HG02885 (cell line): ENCODE results near the gene ATOH1.

Source experiments
- ATAC-seq: cut with Tn5 transposase; IDR thresholded peaks from one replicate; pipeline ENCODE4 v1.9.1; 2021; ENCODE audit warnings: mild to moderate bottlenecking; ENCODE audit not compliant: unreplicated experiment, poor library complexity

The ATOH1 gene

DNA sequence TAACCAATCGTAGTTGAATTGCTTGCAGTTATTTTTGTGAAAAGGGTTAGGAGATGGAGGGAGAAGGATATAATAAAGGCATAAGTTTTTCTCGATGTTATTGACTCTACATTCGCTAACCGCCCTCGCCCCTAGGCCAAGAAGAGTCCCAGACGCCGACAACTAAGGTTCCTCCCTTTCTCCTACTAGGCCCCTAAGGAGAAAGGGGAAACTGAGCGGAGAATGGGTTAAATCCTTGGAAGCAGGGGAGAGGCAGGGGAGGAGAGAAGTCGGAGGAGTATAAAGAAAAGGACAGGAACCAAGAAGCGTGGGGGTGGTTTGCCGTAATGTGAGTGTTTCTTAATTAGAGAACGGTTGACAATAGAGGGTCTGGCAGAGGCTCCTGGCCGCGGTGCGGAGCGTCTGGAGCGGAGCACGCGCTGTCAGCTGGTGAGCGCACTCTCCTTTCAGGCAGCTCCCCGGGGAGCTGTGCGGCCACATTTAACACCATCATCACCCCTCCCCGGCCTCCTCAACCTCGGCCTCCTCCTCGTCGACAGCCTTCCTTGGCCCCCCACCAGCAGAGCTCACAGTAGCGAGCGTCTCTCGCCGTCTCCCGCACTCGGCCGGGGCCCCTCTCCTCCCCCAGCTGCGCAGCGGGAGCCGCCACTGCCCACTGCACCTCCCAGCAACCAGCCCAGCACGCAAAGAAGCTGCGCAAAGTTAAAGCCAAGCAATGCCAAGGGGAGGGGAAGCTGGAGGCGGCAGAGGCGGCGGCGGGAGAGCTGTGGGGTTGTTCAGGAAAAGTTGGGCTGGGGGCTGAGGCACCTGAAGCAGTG is 5.9 kb downstream of the ATOH1 start:
- no peak for ATAC-seq

DNA sequence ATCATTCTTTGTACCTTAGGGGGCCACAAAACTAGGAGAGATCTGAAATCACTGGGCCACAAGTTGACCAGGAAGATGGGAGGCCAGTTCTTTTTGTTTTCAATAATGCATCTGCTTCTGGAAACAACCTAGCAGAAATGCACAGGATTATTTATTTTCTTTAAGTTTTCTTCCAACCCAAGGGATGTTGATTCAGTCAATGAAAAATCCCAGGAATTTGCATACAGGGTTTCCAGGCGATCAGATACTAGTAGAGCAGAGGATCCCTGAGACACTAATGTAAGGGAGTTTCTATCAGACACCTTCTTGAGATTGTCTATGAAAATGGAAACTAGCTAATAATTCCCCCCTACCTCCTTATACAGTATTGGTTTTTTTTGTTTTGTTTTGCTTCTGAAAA is 7.4 kb downstream of the ATOH1 start:
- no peak for ATAC-seq

DNA sequence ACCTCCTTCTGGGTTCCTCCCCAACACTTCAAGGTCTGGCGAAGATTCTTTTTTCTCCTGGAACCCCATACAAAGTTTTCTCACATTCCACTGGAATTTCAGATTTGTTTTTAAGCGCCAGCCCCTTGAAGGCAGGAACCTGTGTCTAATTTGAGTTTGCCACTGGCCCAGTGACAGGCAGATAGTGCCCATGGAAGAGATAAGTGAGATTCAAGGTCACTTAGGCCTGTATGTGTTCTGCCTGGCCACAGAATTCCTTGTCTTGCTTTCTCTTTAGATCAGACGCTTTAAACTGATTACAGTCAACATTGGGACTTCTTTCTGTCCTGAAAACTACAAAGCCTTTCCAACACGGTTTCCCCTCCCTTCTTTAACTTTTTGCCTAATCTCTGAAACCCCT is 11.2 kb downstream of the ATOH1 start:
- no peak for ATAC-seq

DNA sequence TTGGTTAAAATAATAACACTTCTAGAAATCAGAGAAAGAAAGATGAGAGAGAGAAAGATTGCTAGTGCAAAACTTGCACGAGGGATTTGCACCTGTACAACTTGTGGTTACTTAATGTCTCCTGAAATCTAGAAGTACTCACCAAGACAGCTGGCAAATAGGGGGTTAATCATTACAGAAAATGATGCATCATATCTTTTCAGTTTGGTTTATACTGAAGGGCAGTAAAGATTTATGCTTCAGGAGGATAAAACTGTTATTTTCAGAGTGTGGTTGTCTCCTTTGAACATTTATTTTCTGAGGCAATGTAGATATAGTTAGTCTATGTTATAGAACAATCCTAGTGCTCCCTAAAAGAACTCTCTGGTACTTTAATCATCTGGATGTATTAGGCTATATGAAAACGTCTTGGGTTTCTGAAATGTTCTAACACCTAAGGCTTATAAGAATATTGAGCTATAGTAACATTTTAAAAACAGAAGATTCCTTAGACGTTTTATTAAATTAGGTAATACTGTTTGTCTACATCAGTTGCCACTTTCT is 13.3 kb downstream of the ATOH1 start:
- ATAC-seq, result no peak

DNA sequence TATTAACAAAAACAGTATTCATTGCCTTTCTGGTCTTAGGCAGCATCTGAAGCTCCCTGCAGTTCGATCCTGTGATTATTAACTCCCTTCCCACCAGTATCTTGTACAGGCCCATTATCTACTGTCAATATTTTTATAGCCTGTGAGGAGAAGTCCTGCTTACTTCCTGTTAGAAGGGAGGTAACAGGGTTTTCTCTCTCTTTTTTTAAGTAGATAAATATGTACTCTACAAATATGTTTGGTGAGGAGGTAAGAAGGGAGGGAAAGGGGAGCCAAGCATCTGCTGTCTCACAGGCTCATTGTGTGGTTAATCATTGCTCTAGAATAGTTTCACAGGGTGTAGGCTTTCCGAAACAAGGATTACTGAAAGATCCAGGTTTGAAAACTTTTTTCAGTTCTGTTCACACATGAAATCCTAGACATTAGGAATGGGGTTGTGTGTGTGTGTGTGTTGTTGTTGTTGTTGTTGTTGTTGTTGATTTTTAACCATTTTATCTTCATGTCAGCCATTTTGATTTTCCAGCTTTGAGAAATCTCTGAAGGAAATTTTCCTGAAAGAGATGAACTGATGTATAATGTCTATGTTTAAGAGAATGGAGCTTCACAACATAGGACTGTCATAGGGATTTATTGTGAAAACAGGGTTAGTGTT is 14.2 kb downstream of the ATOH1 start:
- ATAC-seq, result no peak

DNA sequence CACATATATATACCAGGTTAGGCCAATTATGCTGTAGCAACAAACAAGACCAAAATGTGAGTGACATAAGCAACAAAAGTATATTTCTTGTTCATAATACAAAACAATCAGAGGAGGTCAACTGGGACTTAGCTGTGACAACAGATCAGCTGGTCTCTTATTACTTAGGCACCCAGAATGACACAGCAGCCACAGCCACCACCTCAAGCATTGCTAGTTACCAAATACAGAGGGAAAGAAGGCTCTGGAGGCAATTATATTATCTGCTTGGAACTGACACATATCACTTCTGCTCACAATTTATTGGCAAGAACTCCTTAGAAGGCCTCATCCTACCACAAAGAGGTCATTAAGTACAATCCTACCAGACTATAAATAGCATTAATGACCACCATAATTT is 15.2 kb downstream of the ATOH1 start:
- ATAC-seq, result no peak

DNA sequence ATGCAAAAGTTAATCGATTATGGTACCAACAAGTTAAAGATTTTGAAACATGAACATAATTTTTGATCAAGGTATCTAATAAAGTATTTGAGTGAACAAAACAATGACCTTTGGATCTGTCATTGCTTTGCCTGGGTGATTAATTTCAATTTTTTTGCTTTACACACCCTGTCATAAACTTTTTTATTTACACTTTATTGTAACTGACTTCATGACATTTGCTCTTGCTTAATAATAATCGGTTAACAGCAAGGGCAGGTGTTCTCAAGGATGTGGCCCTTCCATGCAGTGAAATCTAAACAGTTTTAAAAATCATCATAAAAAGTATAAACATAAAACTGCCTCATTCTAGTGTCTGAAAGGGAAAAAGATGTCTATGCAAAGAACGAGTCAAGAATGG is 24.1 kb downstream of the ATOH1 start:
- ATAC-seq, result no peak

DNA sequence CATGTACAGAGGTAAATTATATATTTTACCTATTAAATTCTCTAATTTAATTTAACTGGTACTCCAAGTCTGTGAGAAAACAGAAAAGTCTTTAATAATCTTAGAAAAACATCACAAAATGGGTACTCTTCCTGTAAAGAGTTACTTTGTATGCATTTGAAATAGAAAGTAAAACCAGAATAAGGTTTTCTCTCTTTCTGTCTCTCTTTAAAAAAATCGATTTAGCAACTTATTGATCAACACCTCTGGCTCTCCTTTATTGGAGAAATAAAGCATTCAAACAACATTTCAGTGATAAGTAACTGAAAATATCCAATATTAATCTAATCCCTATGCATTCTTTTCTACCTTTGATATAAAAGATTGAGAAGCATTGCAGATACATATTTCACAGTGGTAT is 27.4 kb downstream of the ATOH1 start:
- ATAC-seq, result no peak

DNA sequence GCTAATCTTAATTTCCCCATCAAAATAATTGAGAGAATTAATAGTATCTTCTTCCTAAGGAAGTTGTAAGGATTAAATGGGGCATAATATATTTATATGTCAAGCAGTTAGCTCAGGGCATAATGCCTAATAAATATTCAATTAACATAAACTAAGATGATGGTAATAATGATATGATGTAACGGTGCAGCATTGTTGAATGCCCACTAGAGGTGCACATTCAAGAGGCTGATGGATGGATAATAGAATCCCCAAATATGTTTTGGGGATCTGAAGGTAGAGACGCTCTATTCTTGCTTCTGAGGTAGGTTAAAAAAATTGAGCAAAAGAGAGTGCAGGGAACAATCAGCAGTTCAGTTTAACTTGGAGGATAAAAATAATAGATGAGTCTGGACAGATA is 37.1 kb downstream of the ATOH1 start:
- no peak for ATAC-seq

DNA sequence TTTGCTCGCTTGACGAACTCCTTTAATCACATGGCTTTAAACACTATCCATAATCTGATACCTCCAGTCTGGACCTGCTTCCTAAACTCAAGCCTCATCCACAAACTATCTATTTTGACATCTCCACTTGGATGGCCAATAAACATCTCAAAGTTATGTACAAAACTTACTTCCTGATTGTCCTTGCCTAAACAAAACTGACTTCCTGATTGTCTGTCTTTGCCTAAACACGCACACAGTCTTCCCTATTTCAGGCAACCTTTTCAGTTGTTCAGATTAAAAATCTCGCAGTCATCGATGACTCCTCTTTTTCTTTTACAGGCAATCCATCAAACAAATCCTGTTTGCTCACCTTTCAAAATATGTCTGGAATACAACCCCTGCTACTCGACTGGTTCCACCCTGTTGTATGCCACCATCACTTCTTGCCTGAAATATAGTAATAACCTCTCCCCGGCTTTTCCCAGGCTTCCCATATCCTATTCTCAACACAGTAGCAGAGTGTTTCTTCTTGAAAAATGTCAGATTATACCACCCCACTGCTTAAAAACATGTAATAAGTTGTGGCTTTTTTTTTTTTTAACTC is 39.0 kb downstream of the ATOH1 start:
- ATAC-seq, result no peak

DNA sequence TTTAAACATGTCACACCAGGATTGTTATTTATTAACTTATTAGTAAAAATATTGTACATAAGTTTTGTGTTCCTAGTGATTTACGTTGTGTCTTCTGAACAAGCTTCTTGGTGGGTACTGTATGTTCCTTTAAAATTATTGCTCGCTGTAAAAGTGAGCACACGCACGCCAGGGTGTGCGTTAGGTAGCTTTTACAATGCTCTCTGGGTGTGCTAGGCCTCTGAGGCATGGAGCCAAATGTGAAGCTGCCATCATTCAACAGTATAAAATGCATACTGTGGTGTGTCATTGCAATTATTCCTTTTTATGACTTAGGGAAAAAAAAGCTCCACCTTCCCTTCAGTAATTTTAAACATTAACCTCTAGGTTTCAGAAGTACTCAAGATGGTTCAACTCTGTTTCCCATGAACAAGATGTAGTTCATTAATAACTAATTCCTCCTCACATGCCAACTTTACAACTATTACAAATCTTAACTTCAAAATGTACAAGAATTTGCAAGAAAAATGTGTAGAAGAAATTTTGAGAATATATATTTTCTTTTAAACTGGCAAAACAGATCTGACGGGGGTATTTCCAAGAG is 42.4 kb downstream of the ATOH1 start:
- no peak for ATAC-seq

DNA sequence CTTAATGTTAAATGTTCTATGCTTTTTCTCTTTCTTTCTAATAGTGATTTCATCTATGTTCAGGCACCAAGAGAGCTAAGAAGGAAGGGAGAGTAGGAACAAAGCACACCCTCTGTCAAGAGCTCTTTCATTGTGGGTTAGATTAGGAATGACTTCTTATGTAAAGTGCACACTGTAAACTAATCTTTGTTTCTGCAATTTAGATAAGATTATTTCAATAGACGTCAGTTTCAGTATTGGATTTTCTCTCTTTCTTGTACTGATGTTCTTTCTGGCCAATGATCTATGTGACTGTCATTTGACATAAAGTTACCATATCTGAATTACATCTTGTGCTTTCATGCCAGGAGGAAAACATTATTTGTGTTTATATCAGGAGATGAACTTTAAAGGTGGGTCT is 48.2 kb downstream of the ATOH1 start:
- ATAC-seq, result no peak

DNA sequence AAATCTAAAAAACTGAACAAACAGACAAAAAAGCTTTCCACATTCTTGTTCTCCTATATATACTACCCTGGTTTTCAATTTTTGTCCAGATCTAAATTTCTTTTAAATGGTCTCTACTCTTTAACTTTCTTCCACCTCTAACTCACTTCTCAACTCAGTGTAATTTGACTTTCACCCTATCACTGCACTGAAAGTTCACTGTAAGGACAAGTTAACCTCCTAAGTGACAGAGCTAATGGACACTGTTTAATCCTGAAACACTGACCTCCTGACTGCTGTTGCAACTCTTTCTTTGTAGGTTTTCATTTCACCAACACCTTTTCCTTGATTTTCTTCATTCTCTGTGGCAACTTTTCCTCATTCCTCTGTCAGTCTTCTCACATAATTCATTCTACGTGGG is 50.0 kb downstream of the ATOH1 start:
- no peak for ATAC-seq

DNA sequence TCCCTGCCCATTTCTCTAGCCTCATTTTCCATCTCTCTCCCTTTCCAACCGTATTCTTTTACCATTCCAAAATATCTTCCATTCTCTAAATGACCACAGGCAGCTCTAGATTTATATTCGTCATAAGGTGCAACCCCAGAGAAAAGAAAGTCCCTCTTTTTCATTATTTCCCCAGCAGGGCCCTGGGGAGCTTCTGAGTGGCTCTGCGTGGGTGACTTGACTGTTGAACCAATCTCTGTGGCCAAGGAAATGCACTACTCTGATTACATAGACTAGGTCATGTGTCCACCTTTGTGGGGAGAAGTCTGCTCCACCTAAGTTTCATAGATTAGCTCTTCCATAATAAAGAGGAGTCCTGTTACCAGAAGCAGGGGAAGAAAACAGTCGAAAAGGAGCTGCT is 51.4 kb downstream of the ATOH1 start:
- peak; percentile 93 for ATAC-seq
